Kidney epithelial cell (primary cell): ENCODE measurements around the gene RBM6. TPM values are rescaled to one million over a fixed set of nuclear protein-coding genes. Genes with fewer than 3 reads are reported as not detected.

Source experiments
- DNase-seq: peaks from one replicate; pipeline ENCODE4 v3.0.0-alpha.2; 2010; ENCODE audit warnings: low read depth
- H3K27me3 ChIP-seq: 2 replicates; pipeline ENCODE4 v1.6.0; 2011; ENCODE audit warnings: low read length; ENCODE audit not compliant: control insufficient read depth, insufficient read depth
- H3K36me3 ChIP-seq: 2 replicates; pipeline ENCODE4 v1.5.1; 2011; ENCODE audit warnings: low read length; ENCODE audit not compliant: control insufficient read depth, insufficient read depth
- H3K4me3 ChIP-seq: 2 replicates; pipeline ENCODE4 v1.5.1; 2011; ENCODE audit warnings: low read depth, mild to moderate bottlenecking, control low read depth, low read length
- CTCF ChIP-seq: IDR thresholded peaks from 2 replicates; pipeline ENCODE4 v1.5.1; 2011; ENCODE audit warnings: mild to moderate bottlenecking, moderate library complexity, low read length, control low read depth, inconsistent platforms; ENCODE audit not compliant: insufficient read depth, poor library complexity, severe bottlenecking
- total RNA-seq: library from RNA; depleted of rRNA; stranded (reverse); fragments of >200 nt; gene quantifications from 2 replicates; pipeline ENCODE4 v1.2.3, GENCODE V29; 2015

RBM6 gene
- total RNA-seq, 1 donor from 2014 or later, result 41.5 TPM

GRCh38 chr3:50124800-50125178 is 184.8 kb downstream of the RBM6 start:
- Histone ChIP-seq H3K27me3 (peaks cover 2% of the 10 kb centered on the region), H3K36me3 (no peaks in the 10 kb centered on the region), H3K4me3 (no peak overlapping the region)
- DNase-seq, result no peak
- no peak for TF ChIP-seq CTCF

- Histone ChIP-seq H3K36me3 (no peaks in the 10 kb centered on the region), H3K27me3 (peaks cover 2% of the 10 kb centered on the region), H3K4me3 (no peak overlapping the region)
- TF ChIP-seq CTCF, result no peak
- no peak for DNase-seq
Measured at GRCh38 chr3:50125541-50126286, 185.8 kb downstream of the RBM6 start.

GRCh38 chr3:50126287-50127211 is 186.6 kb downstream of the RBM6 start:
- no peak for DNase-seq
- TF ChIP-seq CTCF, result no peak
- Histone ChIP-seq H3K4me3 (no peak overlapping the region), H3K27me3 (peaks cover 6% of the 10 kb centered on the region), H3K36me3 (no peaks in the 10 kb centered on the region)

Other genes with a start within 250 kb of the RBM6 start
- gene AMIGO3, start 220.5 kb upstream of the RBM6 start, total RNA-seq, result 2.9 TPM in 1 of 2 replicates, not detected in the other
- gene GMPPB, start 216.2 kb upstream of the RBM6 start, total RNA-seq, result 44.0 and 53.2 TPM in 2 replicates
- 37.7 and 39.8 TPM in 2 replicates for gene IP6K1, start 153.6 kb upstream of the RBM6 start, total RNA-seq
- gene CDHR4, start 140.3 kb upstream of the RBM6 start, total RNA-seq, result not detected in 2 replicates
- not detected in 2 replicates for gene INKA1, start 136.9 kb upstream of the RBM6 start, total RNA-seq
- gene UBA7, start 126.2 kb upstream of the RBM6 start, total RNA-seq, result 6.3 and 11.8 TPM in 2 replicates
- 4.2 and 5.4 TPM in 2 replicates for gene TRAIP, start 83.6 kb upstream of the RBM6 start, total RNA-seq
- not detected in 2 replicates for gene CAMKV, start 70.2 kb upstream of the RBM6 start, total RNA-seq
- 6.5 and 8.2 TPM in 2 replicates for gene MST1R, start 36.3 kb upstream of the RBM6 start, total RNA-seq
- 18.1 and 19.1 TPM in 2 replicates for gene MON1A, start 10.3 kb upstream of the RBM6 start, total RNA-seq
- gene RBM5, start 148.8 kb downstream of the RBM6 start, total RNA-seq, result 84.5 and 94.1 TPM in 2 replicates
- gene SEMA3F, start 215.2 kb downstream of the RBM6 start, total RNA-seq, result 79.8 and 85.4 TPM in 2 replicates